ENCODE results near the gene LAPTM4A.

LAPTM4A gene

DNA sequence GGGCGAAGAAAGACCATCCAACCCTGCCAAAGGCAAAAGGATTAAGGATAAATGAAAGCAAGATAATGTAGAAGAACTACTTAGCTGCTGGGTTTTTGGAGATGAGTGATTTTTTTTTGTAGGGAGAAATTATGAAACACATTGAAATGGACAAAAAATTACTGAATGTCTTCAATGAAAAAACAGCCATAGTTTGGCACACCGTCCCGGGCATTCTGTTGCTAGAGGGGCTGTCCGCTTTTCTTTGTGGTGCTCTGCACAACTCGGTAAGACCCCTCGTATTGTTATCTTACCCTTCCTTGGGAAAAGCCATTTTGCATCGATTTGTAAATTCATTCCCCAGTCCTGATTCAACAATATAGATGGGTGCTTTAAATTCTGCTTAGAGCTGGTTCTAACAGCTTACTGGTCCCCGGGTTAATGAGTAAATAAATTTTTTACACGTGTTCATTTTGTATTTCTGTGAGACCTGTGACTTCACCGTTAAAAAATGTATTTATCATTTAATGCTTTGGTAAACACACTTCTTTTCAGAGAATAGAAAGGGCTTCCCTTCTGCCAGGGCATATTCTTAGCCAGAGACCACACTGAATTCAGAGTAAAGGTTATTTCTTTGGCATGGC lies 912 bp upstream of the LAPTM4A start:
- peaks cover 18 to 40% (median 33%) of the 10 kb centered on the region in 4 experiments for H3K4me1 ChIP-seq (ENCODE audit: control extremely low read depth in 1 of 4, control insufficient read depth in 4 of 4, insufficient read depth in 4 of 4, low read length in 3 of 4)
- H3K27ac ChIP-seq (ENCODE audit: insufficient read depth in 1 of 2, low read depth in 1 of 2, low read length in 2 of 2, poor library complexity in 1 of 2, severe bottlenecking in 2 of 2) = peak overlapping the region; percentile 97
- H3K9me3 ChIP-seq (ENCODE audit: control extremely low read depth in 1 of 5, control insufficient read depth in 4 of 5, insufficient read depth in 2 of 5, low read depth in 1 of 5, low read length in 4 of 5) = no peaks in the 10 kb centered on the region
- peak overlapping the region; percentile 78 to 100 (median 90) for H3K4me3 ChIP-seq (ENCODE audit: control insufficient read depth in 1 of 7, extremely low read depth in 1 of 7, insufficient read depth in 4 of 7, low read depth in 2 of 7, low read length in 6 of 7)
- H3K27me3 ChIP-seq (replicated peaks in 2 of 5; ENCODE audit: control insufficient read depth in 4 of 5, insufficient read depth in 5 of 5, low read length in 4 of 5) = peaks cover 0 to 4% (median 2%) of the 10 kb centered on the region in 5 experiments
- DNase-seq = no peak
- ChIA-PET CTCF (interaction anchor here (0.6 to 4.9 kb wide), 5 partner anchors 8 to 37 kb away, joined by 3 to 28 read pairs (median 4); no protein-coding TSS in a partner anchor), POLR2A (interaction anchor here (0.7 kb wide), 1 partner anchor 599 kb away, joined by 4 read pairs; no protein-coding TSS in a partner anchor)
- 5% methylated on average over 3 of the region's 10 CpGs for WGBS (ENCODE audit: insufficient coverage)
- H3K36me3 ChIP-seq (ENCODE audit: control insufficient read depth in 4 of 4, insufficient read depth in 4 of 4, low read length in 3 of 4) = no peaks in the 10 kb centered on the region

- peaks cover 0 to 3% (median 1%) of the 10 kb centered on the region in 4 experiments for H3K36me3 ChIP-seq (ENCODE audit: control insufficient read depth in 4 of 4, insufficient read depth in 4 of 4, low read length in 3 of 4)
- POLR2A ChIA-PET = interaction anchor here (0.7 to 1.4 kb wide), 3 partner anchors 15 to 35 kb away, joined by 3 to 7 read pairs (median 3); no protein-coding TSS in a partner anchor
- no peak for DNase-seq
- peaks cover 0 to 4% (median 0%) of the 10 kb centered on the region in 5 experiments for H3K27me3 ChIP-seq (replicated peaks in 2 of 5; ENCODE audit: control insufficient read depth in 4 of 5, insufficient read depth in 5 of 5, low read length in 4 of 5)
- H3K4me3 ChIP-seq (ENCODE audit: control insufficient read depth in 1 of 7, extremely low read depth in 1 of 7, insufficient read depth in 4 of 7, low read depth in 2 of 7, low read length in 6 of 7) = peak overlapping the region; percentile 78 to 100 (median 90)
- no peaks in the 10 kb centered on the region for H3K9me3 ChIP-seq (ENCODE audit: control extremely low read depth in 1 of 5, control insufficient read depth in 4 of 5, insufficient read depth in 2 of 5, low read depth in 1 of 5, low read length in 4 of 5)
- under 1% methylated on average over 40 of the region's 47 CpGs for WGBS (ENCODE audit: insufficient coverage)
- CTCF ChIA-PET = interaction anchor here (0.9 to 4.9 kb wide), 3 partner anchors 15 to 36 kb away, joined by 3 to 28 read pairs (median 3); no protein-coding TSS in a partner anchor
- peak overlapping the region; percentile 97 for H3K27ac ChIP-seq (ENCODE audit: insufficient read depth in 1 of 2, low read depth in 1 of 2, low read length in 2 of 2, poor library complexity in 1 of 2, severe bottlenecking in 2 of 2)
- peaks cover 18 to 42% (median 33%) of the 10 kb centered on the region in 4 experiments for H3K4me1 ChIP-seq (ENCODE audit: control extremely low read depth in 1 of 4, control insufficient read depth in 4 of 4, insufficient read depth in 4 of 4, low read length in 3 of 4)
These were observed 539 bp downstream of the LAPTM4A start for GRCh38 chr2:20050646-20051531.

DNA sequence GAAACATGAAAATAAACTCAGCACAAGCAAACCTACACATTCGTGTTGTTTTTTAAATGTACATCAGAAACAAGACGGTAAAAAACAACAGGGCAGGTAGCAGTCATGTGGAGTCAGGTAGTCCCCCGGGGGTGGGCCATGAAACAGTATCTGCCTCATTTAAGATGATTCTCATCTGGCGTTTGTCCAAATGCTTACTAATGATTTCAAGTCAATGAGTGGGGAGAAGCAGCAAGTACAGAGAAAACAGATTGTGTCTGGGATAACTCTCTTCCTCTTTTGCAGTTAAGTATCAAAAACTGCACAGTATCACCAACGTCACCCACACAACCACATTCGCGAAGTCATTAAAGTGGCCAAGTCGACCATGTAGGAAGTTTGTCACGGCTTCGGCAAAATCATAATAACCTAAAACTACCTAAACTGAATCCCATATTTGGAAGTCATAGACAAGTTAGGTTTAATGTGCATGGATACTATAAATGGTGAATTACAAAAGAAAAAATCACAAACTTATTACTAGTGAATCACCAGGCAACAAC lies 1.3 kb downstream of the LAPTM4A start:
- peak; percentile 94 to 98 (median 97) for DNase-seq
- Histone ChIP-seq H3K4me1 (ENCODE audit: control extremely low read depth in 1 of 4, control insufficient read depth in 4 of 4, insufficient read depth in 4 of 4, low read length in 3 of 4) (peaks cover 18 to 42% (median 33%) of the 10 kb centered on the region in 4 experiments), H3K27ac (ENCODE audit: insufficient read depth in 1 of 2, low read depth in 1 of 2, low read length in 2 of 2, poor library complexity in 1 of 2, severe bottlenecking in 2 of 2) (peak overlapping the region; percentile 97), H3K9me3 (ENCODE audit: control extremely low read depth in 1 of 5, control insufficient read depth in 4 of 5, insufficient read depth in 2 of 5, low read depth in 1 of 5, low read length in 4 of 5) (no peaks in the 10 kb centered on the region), H3K27me3 (replicated peaks in 2 of 5; ENCODE audit: control insufficient read depth in 4 of 5, insufficient read depth in 5 of 5, low read length in 4 of 5) (no peaks in the 10 kb centered on the region), H3K4me3 (ENCODE audit: control insufficient read depth in 1 of 7, extremely low read depth in 1 of 7, insufficient read depth in 4 of 7, low read depth in 2 of 7, low read length in 6 of 7) (peak overlapping the region; percentile 78 to 100 (median 90)), H3K36me3 (ENCODE audit: control insufficient read depth in 4 of 4, insufficient read depth in 4 of 4, low read length in 3 of 4) (peaks cover 0 to 4% (median 3%) of the 10 kb centered on the region in 4 experiments)
- CTCF ChIA-PET = interaction anchor here (0.9 to 4.9 kb wide), 4 partner anchors 11 to 79 kb away, joined by 3 to 28 read pairs (median 3); no protein-coding TSS in a partner anchor
- POLR2A ChIA-PET = interaction anchor here (0.7 to 1.1 kb wide), 2 partner anchors 15 to 34 kb away, joined by 3 read pairs; no protein-coding TSS in a partner anchor
- WGBS (ENCODE audit: insufficient coverage) = no CpG with 5 or more reads among the region's 10 CpGs

DNA sequence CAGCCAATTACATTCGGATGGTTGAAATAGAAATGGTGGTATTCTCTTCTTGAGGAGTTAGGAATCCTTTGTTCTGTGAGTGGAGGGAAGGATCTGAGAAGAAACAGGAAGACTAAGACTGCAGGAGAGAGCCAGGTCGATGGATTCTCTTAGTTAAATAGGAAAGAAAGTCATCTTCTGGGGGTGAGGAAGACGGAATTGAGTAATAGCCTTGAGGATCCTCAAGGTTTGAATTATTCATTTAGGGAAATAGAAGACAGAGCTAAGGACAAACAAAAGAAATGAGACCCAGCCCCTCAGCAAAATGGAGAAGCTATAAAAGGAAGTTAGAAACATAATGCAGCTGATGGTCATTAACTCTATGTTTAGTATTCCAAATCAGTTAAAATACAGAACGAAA lies 1.8 kb downstream of the LAPTM4A start:
- Histone ChIP-seq H3K27me3 (replicated peaks in 2 of 5; ENCODE audit: control insufficient read depth in 4 of 5, insufficient read depth in 5 of 5, low read length in 4 of 5) (no peaks in the 10 kb centered on the region), H3K9me3 (ENCODE audit: control extremely low read depth in 1 of 5, control insufficient read depth in 4 of 5, insufficient read depth in 2 of 5, low read depth in 1 of 5, low read length in 4 of 5) (no peaks in the 10 kb centered on the region), H3K4me3 (ENCODE audit: control insufficient read depth in 1 of 7, extremely low read depth in 1 of 7, insufficient read depth in 4 of 7, low read depth in 2 of 7, low read length in 6 of 7) (peak overlapping the region in 6 of 7 experiments; percentile 78 to 100 (median 94)), H3K4me1 (ENCODE audit: control extremely low read depth in 1 of 4, control insufficient read depth in 4 of 4, insufficient read depth in 4 of 4, low read length in 3 of 4) (peaks cover 18 to 42% (median 33%) of the 10 kb centered on the region in 4 experiments), H3K36me3 (ENCODE audit: control insufficient read depth in 4 of 4, insufficient read depth in 4 of 4, low read length in 3 of 4) (peaks cover 3 to 4% (median 3%) of the 10 kb centered on the region in 4 experiments), H3K27ac (ENCODE audit: insufficient read depth in 1 of 2, low read depth in 1 of 2, low read length in 2 of 2, poor library complexity in 1 of 2, severe bottlenecking in 2 of 2) (peak overlapping the region; percentile 97)
- 5% methylated on average over 2 of the region's 4 CpGs for WGBS (ENCODE audit: insufficient coverage)
- ChIA-PET CTCF (interaction anchor here (0.9 to 4.9 kb wide), 5 partner anchors 11 to 79 kb away, joined by 3 to 28 read pairs (median 3); no protein-coding TSS in a partner anchor), POLR2A (interaction anchor here (0.6 to 1.1 kb wide), 2 partner anchors 12 to 14 kb away, joined by 3 to 4 read pairs; no protein-coding TSS in a partner anchor)
- DNase-seq = peak in 2 of 3 donors; percentile 60 to 71

- Histone ChIP-seq H3K27me3 (replicated peaks in 2 of 5; ENCODE audit: control insufficient read depth in 4 of 5, insufficient read depth in 5 of 5, low read length in 4 of 5) (no peaks in the 10 kb centered on the region), H3K4me1 (ENCODE audit: control extremely low read depth in 1 of 4, control insufficient read depth in 4 of 4, insufficient read depth in 4 of 4, low read length in 3 of 4) (peaks cover 18 to 44% (median 33%) of the 10 kb centered on the region in 4 experiments), H3K4me3 (ENCODE audit: control insufficient read depth in 1 of 7, extremely low read depth in 1 of 7, insufficient read depth in 4 of 7, low read depth in 2 of 7, low read length in 6 of 7) (peak overlapping the region in 6 of 7 experiments; percentile 78 to 100 (median 94)), H3K27ac (ENCODE audit: insufficient read depth in 1 of 2, low read depth in 1 of 2, low read length in 2 of 2, poor library complexity in 1 of 2, severe bottlenecking in 2 of 2) (peak overlapping the region; percentile 97), H3K9me3 (ENCODE audit: control extremely low read depth in 1 of 5, control insufficient read depth in 4 of 5, insufficient read depth in 2 of 5, low read depth in 1 of 5, low read length in 4 of 5) (no peaks in the 10 kb centered on the region), H3K36me3 (ENCODE audit: control insufficient read depth in 4 of 4, insufficient read depth in 4 of 4, low read length in 3 of 4) (peaks cover 3 to 6% (median 5%) of the 10 kb centered on the region in 4 experiments)
- WGBS (ENCODE audit: insufficient coverage) = 100% methylated on average over 1 of the region's 6 CpGs
- no peak for DNase-seq
- ChIA-PET CTCF (interaction anchor here (1.3 to 4.9 kb wide), 5 partner anchors 10 to 78 kb away, joined by 3 to 28 read pairs (median 3); no protein-coding TSS in a partner anchor), POLR2A (interaction anchor here (0.6 kb wide), 1 partner anchor 11 kb away, joined by 4 read pairs; no protein-coding TSS in a partner anchor)
These were observed 2.7 kb downstream of the LAPTM4A start for GRCh38 chr2:20048488-20049448.
